Caco-2 (cell line): ENCODE measurements around the gene CDK14. TPM values are rescaled to one million over a fixed set of nuclear protein-coding genes. Genes with fewer than 3 reads are reported as not detected.

ENCODE experiments used
- BruUV-seq: library from RNA; stranded (reverse); fragments of 400-500 nt; replicated peaks from 2 replicates; lab custom pipeline; 2021; lab: Mats Ljungman, UMichigan
- CTCF ChIA-PET: fragments of 300-600 bp; sonication (Branson Sonifier 250); formaldehyde crosslinking; loops from one replicate; lab custom pipeline; 2022; ENCODE audit warnings: antibody characterized with exemption; lab: Charles Lee
- POLR2A ChIA-PET: fragments of 300-600 bp; sonication (Branson Sonifier 250); formaldehyde crosslinking; loops from one replicate; lab custom pipeline; 2022; ENCODE audit warnings: antibody characterized with exemption; lab: Charles Lee
- DNase-seq, 2 experiments: peaks; one replicate each; pipeline versions ENCODE4 v3.0.0 to v3.0.0-alpha.2; 2020 to 2022
- H3K27me3 ChIP-seq: replicated peaks from 2 replicates; pipeline ENCODE4 v1.6.0; 2011; ENCODE audit warnings: low read length; ENCODE audit not compliant: control insufficient read depth, insufficient read depth
- H3K36me3 ChIP-seq: 2 replicates; pipeline ENCODE4 v1.5.1; 2011; ENCODE audit warnings: low read length; ENCODE audit not compliant: control insufficient read depth, insufficient read depth
- H3K4me1 ChIP-seq: fragments of 250-450 bp; sonication (Bioruptor Pico); 2 replicates; pipeline ENCODE4 v1.5.1; 2020; ENCODE audit warnings: mild to moderate bottlenecking
- H3K4me3 ChIP-seq: 2 replicates; pipeline ENCODE4 v1.5.1; 2011; ENCODE audit warnings: low read depth, mild to moderate bottlenecking, control low read depth, low read length
- H3K9me3 ChIP-seq: fragments of 250-450 bp; sonication (Bioruptor Pico); 2 replicates; pipeline ENCODE4 v1.5.1; 2020; ENCODE audit warnings: mild to moderate bottlenecking, moderate library complexity
- H3K27ac Mint-ChIP-seq: one replicate; pipeline ENCODE4 v1.8.0; 2022; ENCODE audit warnings: mixed read lengths; ENCODE audit not compliant: unreplicated experiment
- H3K27me3 Mint-ChIP-seq: one replicate; pipeline ENCODE4 v1.8.0; 2022; ENCODE audit warnings: mixed read lengths; ENCODE audit not compliant: insufficient read depth, unreplicated experiment
- H3K36me3 Mint-ChIP-seq: one replicate; pipeline ENCODE4 v1.8.0; 2022; ENCODE audit warnings: mild to moderate bottlenecking, mixed read lengths; ENCODE audit not compliant: insufficient read depth, unreplicated experiment
- H3K4me1 Mint-ChIP-seq: one replicate; pipeline ENCODE4 v1.8.0; 2022; ENCODE audit warnings: low read depth, mixed read lengths; ENCODE audit not compliant: unreplicated experiment
- H3K4me3 Mint-ChIP-seq: one replicate; pipeline ENCODE4 v1.8.0; 2022; ENCODE audit warnings: mild to moderate bottlenecking, moderate library complexity, mixed read lengths; ENCODE audit not compliant: unreplicated experiment
- H3K9me3 Mint-ChIP-seq: one replicate; pipeline ENCODE4 v1.8.0; 2022; ENCODE audit warnings: mixed read lengths; ENCODE audit not compliant: unreplicated experiment
- CTCF ChIP-seq, 2 experiments: fragments of 200-600 bp in 1 of 2; IDR thresholded peaks; 1 replicate in 1 of 2; 2 replicates in 1 of 2; pipeline versions ENCODE4 v1.5.1 to v1.8.0; 2011 to 2022; ENCODE audit warnings: antibody characterized with exemption in 1 of 2, control low read depth in 1 of 2, inconsistent platforms in 1 of 2, low read depth in 1 of 2, low read length in 1 of 2, mild to moderate bottlenecking in 1 of 2, moderate library complexity in 1 of 2; ENCODE audit not compliant: insufficient read depth in 1 of 2, severe bottlenecking in 1 of 2, unreplicated experiment in 1 of 2
- intact Hi-C: fragments of 100-400 bp; cut with micrococcal nuclease; formaldehyde crosslinking; loops from one replicate; pipeline ENCODE4 v1.10.0; 2022; ENCODE audit not compliant: unreplicated experiment
- total RNA-seq: library from RNA; stranded (reverse); gene quantifications from 2 replicates; pipeline ENCODE4 v1.2.3, GENCODE V29; 2022

The CDK14 gene
- total RNA-seq, 1 experiment from 2014 or later: 18.2 TPM

GRCh38 chr7:90879924-90880323, 283.8 kb downstream of the CDK14 start:
- no peak overlapping the region for H3K4me3 Mint-ChIP-seq
- ChIA-PET CTCF (no interaction called here), POLR2A (no interaction called here)
- no peaks in the 10 kb centered on the region for H3K36me3 Mint-ChIP-seq
- H3K27me3 Mint-ChIP-seq: no peaks in the 10 kb centered on the region
- Histone ChIP-seq H3K4me3 (no peak overlapping the region), H3K4me1 (no peaks in the 10 kb centered on the region), H3K9me3 (no peaks in the 10 kb centered on the region), H3K27me3 (no peaks in the 10 kb centered on the region), H3K36me3 (no peaks in the 10 kb centered on the region)
- DNase-seq: no peak
- TF ChIP-seq CTCF (IDR thresholded peaks at IDR 0.05; ENCODE audit: insufficient read depth in 1 of 2, low read depth in 1 of 2, low read length in 1 of 2, severe bottlenecking in 1 of 2, unreplicated experiment in 1 of 2): no peak
- no TSS peak for BruUV-seq
- no peaks in the 10 kb centered on the region for H3K9me3 Mint-ChIP-seq
- intact Hi-C loops: no loop called here
- no peak overlapping the region for H3K27ac Mint-ChIP-seq
- no peaks in the 10 kb centered on the region for H3K4me1 Mint-ChIP-seq

GRCh38 chr7:90886416-90886815, 290.3 kb downstream of the CDK14 start:
- no peaks in the 10 kb centered on the region for H3K36me3 ChIP-seq
- no peak for TF ChIP-seq CTCF (IDR thresholded peaks at IDR 0.05; ENCODE audit: insufficient read depth in 1 of 2, low read depth in 1 of 2, low read length in 1 of 2, severe bottlenecking in 1 of 2, unreplicated experiment in 1 of 2)
- CTCF ChIA-PET: no interaction called here
- H3K4me3 ChIP-seq: no peak overlapping the region
- no peaks in the 10 kb centered on the region for H3K27me3 ChIP-seq
- intact Hi-C loops: no loop called here
- no TSS peak for BruUV-seq
- no peaks in the 10 kb centered on the region for H3K9me3 ChIP-seq
- no peak overlapping the region for H3K27ac Mint-ChIP-seq
- H3K9me3 Mint-ChIP-seq: no peaks in the 10 kb centered on the region
- H3K36me3 Mint-ChIP-seq: no peaks in the 10 kb centered on the region
- no peak for DNase-seq
- POLR2A ChIA-PET: no interaction called here
- no peak overlapping the region for H3K4me3 Mint-ChIP-seq
- H3K4me1 ChIP-seq: no peaks in the 10 kb centered on the region
- no peaks in the 10 kb centered on the region for H3K4me1 Mint-ChIP-seq
- no peaks in the 10 kb centered on the region for H3K27me3 Mint-ChIP-seq

- no peaks in the 10 kb centered on the region for H3K9me3 ChIP-seq
- ChIA-PET POLR2A (no interaction called here), CTCF (no interaction called here)
- no peaks in the 10 kb centered on the region for H3K36me3 ChIP-seq
- BruUV-seq: no TSS peak
- H3K4me3 Mint-ChIP-seq: no peak overlapping the region
- no peak overlapping the region for H3K4me3 ChIP-seq
- TF ChIP-seq CTCF (IDR thresholded peaks at IDR 0.05; ENCODE audit: insufficient read depth in 1 of 2, low read depth in 1 of 2, low read length in 1 of 2, severe bottlenecking in 1 of 2, unreplicated experiment in 1 of 2): no peak
- H3K27me3 ChIP-seq: no peaks in the 10 kb centered on the region
- H3K36me3 Mint-ChIP-seq: no peaks in the 10 kb centered on the region
- no peaks in the 10 kb centered on the region for H3K9me3 Mint-ChIP-seq
- no peak for DNase-seq
- no peaks in the 10 kb centered on the region for H3K4me1 Mint-ChIP-seq
- no peaks in the 10 kb centered on the region for H3K4me1 ChIP-seq
- no peak overlapping the region for H3K27ac Mint-ChIP-seq
- intact Hi-C loops: no loop called here
- no peaks in the 10 kb centered on the region for H3K27me3 Mint-ChIP-seq
These were observed 293.1 kb downstream of the CDK14 start for GRCh38 chr7:90889210-90889609.
